IMR-90 (cell line): ENCODE results near the gene GNAS. TPM values are rescaled to one million over a fixed set of nuclear protein-coding genes. Genes with fewer than 3 reads are reported as not detected.
A peak's percentile ranks its signal among the peaks of the same experiment; 100 is the strongest.

Experiments used
- ATAC-seq: fragments of 200-7000 bp; cut with Tn5 transposase; 2 replicates; pipeline ENCODE4 v1.9.1; 2020; ENCODE audit warnings: low read depth, mild to moderate bottlenecking, moderate library complexity
- BruUV-seq: library from RNA; stranded (reverse); fragments of 400-500 nt; replicated peaks from 2 replicates; lab custom pipeline; 2021; lab: Mats Ljungman, UMichigan
- CTCF ChIA-PET: fragments of 300-600 bp; formaldehyde crosslinking; extraction: SDS; loops from one replicate; lab custom pipeline; 2021; ENCODE audit warnings: antibody characterized with exemption; lab: Yijun Ruan, JAX
- POLR2A ChIA-PET: fragments of 300-600 bp; sonication (Branson Sonifier 250); formaldehyde crosslinking; loops from one replicate; lab custom pipeline; 2022; ENCODE audit warnings: antibody characterized with exemption; ENCODE audit not compliant: unreplicated experiment; lab: Charles Lee
- DNase-seq: peaks from one replicate; pipeline ENCODE4 v3.0.0; 2013
- H2AFZ ChIP-seq: replicated peaks from 2 replicates; pipeline ENCODE3; 2013; ENCODE audit warnings: low read length, mild to moderate bottlenecking; ENCODE audit not compliant: poor library complexity
- H2AK5ac ChIP-seq: 2 replicates; pipeline ENCODE4 v1.6.1; 2013; ENCODE audit warnings: low read depth, low read length, inconsistent platforms
- H2AK9ac ChIP-seq: replicated peaks from 2 replicates; pipeline ENCODE3; 2013; ENCODE audit warnings: mild to moderate bottlenecking, low read depth, low read length, moderate library complexity; ENCODE audit not compliant: poor library complexity
- H2BK120ac ChIP-seq: 2 replicates; pipeline ENCODE4 v1.6.1; 2013; ENCODE audit warnings: low read depth, low read length, inconsistent platforms
- H2BK15ac ChIP-seq: 3 replicates; pipeline ENCODE4 v1.6.1; 2013; ENCODE audit warnings: low read depth, low read length, inconsistent platforms
- H2BK20ac ChIP-seq: 2 replicates; pipeline ENCODE4 v1.6.1; 2013; ENCODE audit warnings: low read depth, mild to moderate bottlenecking, inconsistent platforms, low read length, moderate library complexity
- H2BK5ac ChIP-seq: 2 replicates; pipeline ENCODE4 v1.6.1; 2013; ENCODE audit warnings: mild to moderate bottlenecking, low read depth, low read length, inconsistent platforms; ENCODE audit not compliant: poor library complexity, severe bottlenecking
- H3K14ac ChIP-seq: replicated peaks from 2 replicates; pipeline ENCODE4 v1.6.1; 2013; ENCODE audit warnings: low read depth, low read length, inconsistent platforms
- H3K18ac ChIP-seq: 2 replicates; pipeline ENCODE4 v1.6.1; 2013; ENCODE audit warnings: low read depth, low read length, control low read depth
- H3K23ac ChIP-seq: 2 replicates; pipeline ENCODE4 v1.6.1; 2013; ENCODE audit warnings: low read depth, low read length, inconsistent platforms
- H3K27ac ChIP-seq: 2 replicates; pipeline ENCODE4 v1.5.1; 2013; ENCODE audit warnings: mild to moderate bottlenecking, control low read depth, low read length; ENCODE audit not compliant: insufficient read depth
- H3K27me3 ChIP-seq: 2 replicates; pipeline ENCODE4 v1.6.1; 2013; ENCODE audit warnings: low read length; ENCODE audit not compliant: control insufficient read depth, insufficient read depth
- H3K36me3 ChIP-seq: 2 replicates; pipeline ENCODE4 v1.6.1; 2013; ENCODE audit warnings: low read length, mixed read lengths; ENCODE audit not compliant: control insufficient read depth, insufficient read depth
- H3K4ac ChIP-seq: 2 replicates; pipeline ENCODE4 v1.6.1; 2013; ENCODE audit warnings: low read depth, low read length, inconsistent platforms
- H3K4me1 ChIP-seq: 2 replicates; pipeline ENCODE4 v1.6.1; 2013; ENCODE audit warnings: low read length, mixed read lengths; ENCODE audit not compliant: control insufficient read depth, insufficient read depth
- H3K4me2 ChIP-seq: 2 replicates; pipeline ENCODE4 v1.6.1; 2013; ENCODE audit warnings: low read depth, mild to moderate bottlenecking, control low read depth, low read length, moderate library complexity
- H3K4me3 ChIP-seq: 2 replicates; pipeline ENCODE4 v1.5.1; 2013; ENCODE audit warnings: low read depth, mild to moderate bottlenecking, control low read depth, low read length, moderate library complexity; ENCODE audit not compliant: insufficient read depth
- H3K56ac ChIP-seq: 2 replicates; pipeline ENCODE4 v1.6.1; 2013; ENCODE audit warnings: low read length, inconsistent platforms; ENCODE audit not compliant: insufficient read depth; ENCODE audit errors: extremely low read depth
- H3K79me1 ChIP-seq, 2 experiments: 2 replicates each; pipeline ENCODE4 v1.6.1; 2013; ENCODE audit warnings: low read length in 2 of 2, inconsistent platforms in 1 of 2, low read depth in 1 of 2
- H3K9ac ChIP-seq: 2 replicates; pipeline ENCODE4 v1.6.1; 2013; ENCODE audit warnings: low read depth, low read length, control low read depth
- H3K9me1 ChIP-seq: 2 replicates; pipeline ENCODE4 v1.6.1; 2013; ENCODE audit warnings: low read length, inconsistent platforms; ENCODE audit not compliant: insufficient read depth
- H3K9me3 ChIP-seq: 2 replicates; pipeline ENCODE4 v1.6.1; 2013; ENCODE audit warnings: low read length; ENCODE audit not compliant: control insufficient read depth, insufficient read depth
- H4K20me1 ChIP-seq: 2 replicates; pipeline ENCODE4 v1.6.1; 2013; ENCODE audit warnings: low read length, inconsistent platforms; ENCODE audit not compliant: insufficient read depth
- H4K5ac ChIP-seq: 2 replicates; pipeline ENCODE4 v1.6.1; 2013; ENCODE audit warnings: mild to moderate bottlenecking, low read depth, low read length, control low read depth
- H4K8ac ChIP-seq, 2 experiments: 2 replicates each; pipeline ENCODE4 v1.6.1; 2013; ENCODE audit warnings: low read depth in 2 of 2, low read length in 2 of 2, control low read depth in 1 of 2, inconsistent platforms in 1 of 2
- H4K91ac ChIP-seq: 2 replicates; pipeline ENCODE4 v1.6.1; 2013; ENCODE audit warnings: low read depth, low read length, inconsistent platforms; ENCODE audit not compliant: insufficient read depth
- CTCF ChIP-seq: conservative IDR thresholded peaks from 2 replicates; pipeline ENCODE4 v1.5.1; 2012; ENCODE audit warnings: mild to moderate bottlenecking, low read depth, low read length, improper control_type of control experiment
- MAFK ChIP-seq: IDR thresholded peaks from 2 replicates; pipeline ENCODE4 v1.6.1; 2012; ENCODE audit warnings: low read depth, low read length, improper control_type of control experiment
- WGBS, 2 experiments: methylation state at CpG; one replicate each; pipeline versions ENCODE4 v1.1.5 to v1.1.7; 2013; ENCODE audit warnings: missing lambda C conversion rate in 2 of 2; ENCODE audit not compliant: insufficient read length in 1 of 2; ENCODE audit errors: extremely low coverage in 2 of 2; 5-methylcytosine and 5-hydroxymethylcytosine counted together
- dilution Hi-C: fragments of 300-500 bp; cut with HindIII; formaldehyde crosslinking; loops from one replicate; pipeline ENCODE4 v1.14.3; 2018; ENCODE audit warnings: low sequenced_read_pairs; ENCODE audit not compliant: unreplicated experiment
- in situ Hi-C: fragments of 300-500 bp; cut with MboI; formaldehyde crosslinking; loops from 3 replicates; pipeline ENCODE4 v1.14.3; 2019; ENCODE audit warnings: low sequenced_read_pairs, inconsistent platforms, mixed read lengths
- intact Hi-C: fragments of 100-400 bp; cut with micrococcal nuclease; formaldehyde crosslinking; loops from 2 replicates; pipeline ENCODE4 v1.10.0; 2022
- polyA plus RNA-seq, 3 experiments: library from polyadenylated mRNA; depleted of rRNA; stranded (reverse); fragments of >200 nt; gene quantifications; 2 replicates each; pipeline ENCODE4 v1.2.3, GENCODE V29; 2012; ENCODE audit warnings: low replicate concordance in 1 of 3
- total RNA-seq: library from RNA; depleted of rRNA; stranded (reverse); fragments of >200 nt; gene quantifications from 2 replicates; pipeline ENCODE4 v1.2.3, GENCODE V29; 2012

The GNAS gene
- total and polyA plus RNA-seq, 2 of the 4 experiments (the other 2 are of a cell fraction) = 397 to 1,356 TPM

DNA sequence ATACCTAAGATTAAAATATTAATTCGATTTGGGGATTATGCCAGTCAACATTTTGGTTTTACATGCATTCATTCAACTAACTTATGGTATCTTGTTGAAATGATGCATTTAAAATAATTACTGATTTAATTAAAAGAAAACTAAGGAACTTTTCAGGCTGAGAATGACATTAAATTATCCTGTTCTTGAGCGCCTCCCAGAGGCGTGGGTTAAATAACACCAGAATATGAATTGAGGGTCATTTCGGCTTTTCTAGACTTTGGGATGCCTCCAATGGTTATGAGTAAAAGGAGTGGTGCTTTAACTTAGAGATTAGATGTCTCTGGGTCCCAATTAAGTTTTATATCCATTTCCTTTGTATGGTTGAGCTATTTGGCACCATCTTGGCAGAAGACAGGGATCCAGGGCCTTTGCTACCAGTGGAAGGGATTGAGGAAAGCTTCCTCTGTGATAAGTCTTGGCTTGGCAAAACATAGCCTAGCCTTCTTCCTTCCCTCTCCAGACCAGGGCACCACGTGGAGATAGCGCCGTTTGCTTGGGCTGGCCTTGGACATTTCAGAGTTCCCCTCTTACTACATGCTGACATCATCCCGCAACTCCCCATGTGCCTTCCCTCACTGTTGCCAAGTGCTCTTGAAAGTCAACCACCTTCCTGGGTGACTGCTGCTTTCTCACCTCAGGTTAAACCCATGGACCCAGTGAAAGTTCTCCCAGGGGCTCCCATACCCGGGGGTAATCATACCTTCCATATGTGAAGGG lies 28.7 kb downstream of the GNAS start:
- no peak overlapping the region for H2BK120ac ChIP-seq
- no peak overlapping the region for H3K23ac ChIP-seq
- in situ Hi-C loops = no loop called here
- H3K36me3 ChIP-seq = no peaks in the 10 kb centered on the region
- H4K91ac ChIP-seq = no peak overlapping the region
- no peak overlapping the region for H3K56ac ChIP-seq
- no peak overlapping the region for H2AK9ac ChIP-seq
- H2AK5ac ChIP-seq = no peak overlapping the region
- H3K18ac ChIP-seq = no peak overlapping the region
- H4K5ac ChIP-seq = no peak overlapping the region
- no peak overlapping the region for H3K4me2 ChIP-seq
- H3K27me3 ChIP-seq = peaks cover 18% of the 10 kb centered on the region
- H3K4me1 ChIP-seq = peaks cover 2% of the 10 kb centered on the region; the same call in 1 of the 2 replicates
- no peak overlapping the region for H3K4ac ChIP-seq
- dilution Hi-C loops = no loop called here
- H3K4me3 ChIP-seq = no peak overlapping the region
- ChIA-PET POLR2A (no interaction called here), CTCF (interaction anchor here (0.9 kb wide), 1 partner anchor 14 kb away, joined by 3 read pairs; no protein-coding TSS in a partner anchor)
- no peak overlapping the region for H2AFZ ChIP-seq
- H2BK15ac ChIP-seq = no peak overlapping the region
- H3K27ac ChIP-seq = no peak overlapping the region
- no peaks in the 10 kb centered on the region for H3K9me1 ChIP-seq
- DNase-seq (no peak), ATAC-seq (no peak)
- no peak overlapping the region for H3K9ac ChIP-seq
- H4K8ac ChIP-seq = no peak overlapping the region
- no CpG with 5 or more reads among the region's 9 CpGs for WGBS, 2 experiments
- H2BK20ac ChIP-seq = no peak overlapping the region
- no peak overlapping the region for H3K14ac ChIP-seq
- TF ChIP-seq MAFK (no peak), CTCF (peak; percentile 34)
- intact Hi-C loops = no loop called here
- no peaks in the 10 kb centered on the region for H3K79me1 ChIP-seq
- no TSS peak for BruUV-seq
- H4K20me1 ChIP-seq = no peaks in the 10 kb centered on the region
- H2BK5ac ChIP-seq = no peak overlapping the region
- no peaks in the 10 kb centered on the region; the same call in 1 of the 2 replicates for H3K9me3 ChIP-seq
